Activated CD8-positive, alpha-beta T cell treated with anti-CD3 and anti-CD28 coated beads for 36 hours (primary cell): Measurements from ENCODE around the gene GTF3A. TPM values are rescaled to one million over a fixed set of nuclear protein-coding genes. Genes with fewer than 3 reads are reported as not detected.

Source experiments
- ATAC-seq: fragments of 200-7000 bp; cut with Tn5 transposase; one replicate; pipeline ENCODE4 v1.10.0; 2021; ENCODE audit warnings: mild to moderate bottlenecking, moderate library complexity
- CTCF ChIA-PET: fragments of 350-600 bp; sonication (Branson Sonifier 250); formaldehyde crosslinking; loops from one replicate; lab custom pipeline; 2021; ENCODE audit warnings: antibody characterized with exemption; lab: Charles Lee
- POLR2A ChIA-PET: fragments of 350-600 bp; sonication (Branson Sonifier 250); formaldehyde crosslinking; loops from one replicate; lab custom pipeline; 2021; ENCODE audit warnings: antibody characterized with exemption; lab: Charles Lee
- DNase-seq: peaks from one replicate; pipeline ENCODE4 v3.0.0-alpha.2; 2020
- H3K27ac Mint-ChIP-seq: one replicate; pipeline ENCODE4 v1.8.0; 2021; ENCODE audit warnings: mild to moderate bottlenecking, mixed read lengths
- H3K27me3 Mint-ChIP-seq: one replicate; pipeline ENCODE4 v1.8.0; 2021; ENCODE audit warnings: mixed read lengths
- H3K36me3 Mint-ChIP-seq: one replicate; pipeline ENCODE4 v1.8.0; 2021; ENCODE audit warnings: low read depth, mixed read lengths
- H3K4me1 Mint-ChIP-seq: one replicate; pipeline ENCODE4 v1.8.0; 2021; ENCODE audit warnings: low read depth, mixed read lengths
- H3K4me3 Mint-ChIP-seq: one replicate; pipeline ENCODE4 v1.8.0; 2021; ENCODE audit warnings: mild to moderate bottlenecking, moderate library complexity, mixed read lengths
- H3K9me3 Mint-ChIP-seq: one replicate; pipeline ENCODE4 v1.8.0; 2021; ENCODE audit warnings: mixed read lengths
- CTCF ChIP-seq: fragments of 200-600 bp; IDR thresholded peaks from one replicate; pipeline ENCODE4 v1.8.0; 2022; ENCODE audit warnings: antibody characterized with exemption, mild to moderate bottlenecking
- intact Hi-C: fragments of 100-400 bp; cut with micrococcal nuclease; formaldehyde crosslinking; loops from one replicate; pipeline ENCODE4 v1.10.0; 2022
- total RNA-seq, 2 experiments: library from RNA; stranded (reverse); gene quantifications; one replicate each; pipeline ENCODE4 v1.2.3, GENCODE V29; 2021

Gene GTF3A
- total RNA-seq, 2 experiments from 2014 or later = 278 to 282 TPM

- no peaks in the 10 kb centered on the region for H3K36me3 Mint-ChIP-seq
- ChIA-PET POLR2A (no interaction called here), CTCF (interaction anchor here (0.8 to 1.4 kb wide), 4 partner anchors 10 to 437 kb away, joined by 3 to 6 read pairs (median 3); no protein-coding TSS in a partner anchor)
- no peaks in the 10 kb centered on the region for H3K4me1 Mint-ChIP-seq
- ATAC-seq = no peak
- no peak overlapping the region for H3K27ac Mint-ChIP-seq
- intact Hi-C loops = no loop called here
- no peaks in the 10 kb centered on the region for H3K27me3 Mint-ChIP-seq
- DNase-seq = no peak
- no peak for TF ChIP-seq CTCF
- no peaks in the 10 kb centered on the region for H3K9me3 Mint-ChIP-seq
- no peak overlapping the region for H3K4me3 Mint-ChIP-seq
Measured at GRCh38 chr13:27388241-27388640, 36.2 kb upstream of the GTF3A start.

GRCh38 chr13:27389891-27390290 lies 34.5 kb upstream of the GTF3A start:
- CTCF ChIA-PET = interaction anchor here (0.9 to 1.3 kb wide), 3 partner anchors 16 to 143 kb away, joined by 3 to 4 read pairs (median 3); no protein-coding TSS in a partner anchor
- no peaks in the 10 kb centered on the region for H3K27me3 Mint-ChIP-seq
- H3K4me3 Mint-ChIP-seq = no peak overlapping the region
- no peak overlapping the region for H3K27ac Mint-ChIP-seq
- TF ChIP-seq CTCF = no peak
- no peak for DNase-seq
- no peaks in the 10 kb centered on the region for H3K4me1 Mint-ChIP-seq
- POLR2A ChIA-PET = no interaction called here
- no peaks in the 10 kb centered on the region for H3K9me3 Mint-ChIP-seq
- no peak for ATAC-seq
- intact Hi-C loops = no loop called here
- H3K36me3 Mint-ChIP-seq = no peaks in the 10 kb centered on the region

GRCh38 chr13:27391471-27391870 lies 32.9 kb upstream of the GTF3A start:
- no peaks in the 10 kb centered on the region for H3K9me3 Mint-ChIP-seq
- no peaks in the 10 kb centered on the region for H3K36me3 Mint-ChIP-seq
- POLR2A ChIA-PET = no interaction called here
- intact Hi-C loops = no loop called here
- H3K27me3 Mint-ChIP-seq = no peaks in the 10 kb centered on the region
- CTCF ChIA-PET = interaction anchor here (0.6 kb wide), 1 partner anchor 436 kb away, joined by 4 read pairs; no protein-coding TSS in a partner anchor
- no peak for TF ChIP-seq CTCF
- H3K4me1 Mint-ChIP-seq = no peaks in the 10 kb centered on the region
- H3K27ac Mint-ChIP-seq = no peak overlapping the region
- H3K4me3 Mint-ChIP-seq = no peak overlapping the region
- ATAC-seq = no peak
- no peak for DNase-seq

GRCh38 chr13:27393101-27393500 lies 31.3 kb upstream of the GTF3A start:
- no peaks in the 10 kb centered on the region for H3K36me3 Mint-ChIP-seq
- H3K27me3 Mint-ChIP-seq = no peaks in the 10 kb centered on the region
- no peaks in the 10 kb centered on the region for H3K4me1 Mint-ChIP-seq
- intact Hi-C loops = no loop called here
- H3K9me3 Mint-ChIP-seq = no peaks in the 10 kb centered on the region
- H3K4me3 Mint-ChIP-seq = no peak overlapping the region
- ATAC-seq (no peak), DNase-seq (no peak)
- ChIA-PET POLR2A (no interaction called here), CTCF (interaction anchor here (1.3 to 1.9 kb wide), 2 partner anchors 31 to 589 kb away, joined by 3 to 6 read pairs; no protein-coding TSS in a partner anchor)
- no peak for TF ChIP-seq CTCF
- H3K27ac Mint-ChIP-seq = no peak overlapping the region

GRCh38 chr13:27395007-27395510 lies 29.4 kb upstream of the GTF3A start:
- no peak for DNase-seq
- ChIA-PET CTCF (interaction anchor here (1.1 to 1.3 kb wide), 3 partner anchors 20 to 138 kb away, joined by 3 to 4 read pairs (median 4); no protein-coding TSS in a partner anchor), POLR2A (no interaction called here)
- no peaks in the 10 kb centered on the region for H3K27me3 Mint-ChIP-seq
- H3K4me3 Mint-ChIP-seq = no peak overlapping the region
- H3K9me3 Mint-ChIP-seq = no peaks in the 10 kb centered on the region
- intact Hi-C loops = no loop called here
- H3K27ac Mint-ChIP-seq = no peak overlapping the region
- no peak for ATAC-seq
- no peak for TF ChIP-seq CTCF
- H3K4me1 Mint-ChIP-seq = no peaks in the 10 kb centered on the region
- H3K36me3 Mint-ChIP-seq = no peaks in the 10 kb centered on the region
